DND-41 (cell line): ENCODE data around the gene VAV2.

Source experiments
- CTCF ChIP-seq: IDR thresholded peaks from 2 replicates; pipeline ENCODE4 v1.5.1; 2012; ENCODE audit warnings: borderline replicate concordance, low read length, moderate library complexity, mild to moderate bottlenecking; ENCODE audit not compliant: poor library complexity, severe bottlenecking; ENCODE audit errors: extremely low read depth
- EZH2 ChIP-seq: IDR thresholded peaks from 3 replicates; pipeline ENCODE4 v1.6.1; 2012; ENCODE audit warnings: borderline replicate concordance, low read depth, mild to moderate bottlenecking, moderate library complexity, low read length, inconsistent platforms; ENCODE audit not compliant: severe bottlenecking

GRCh38 chr9:133971981-133972941 lies 19.9 kb downstream of the VAV2 start:
- no peak for TF ChIP-seq EZH2
- TF ChIP-seq CTCF: no peak
